ENCODE results near the gene ADGRA3.

GRCh38 chr4:22486276-22486675, 29.6 kb downstream of the ADGRA3 start:
- TF ChIP-seq POLR2A (IDR thresholded peaks at IDR 0.05): no peak
- TF ChIP-seq CTCF (IDR thresholded peaks at IDR 0.05): no peak
- no peak for TF ChIP-seq POLR2AphosphoS5 (IDR thresholded peaks at IDR 0.05)
